ENCODE data around the gene SHC2.

DNA sequence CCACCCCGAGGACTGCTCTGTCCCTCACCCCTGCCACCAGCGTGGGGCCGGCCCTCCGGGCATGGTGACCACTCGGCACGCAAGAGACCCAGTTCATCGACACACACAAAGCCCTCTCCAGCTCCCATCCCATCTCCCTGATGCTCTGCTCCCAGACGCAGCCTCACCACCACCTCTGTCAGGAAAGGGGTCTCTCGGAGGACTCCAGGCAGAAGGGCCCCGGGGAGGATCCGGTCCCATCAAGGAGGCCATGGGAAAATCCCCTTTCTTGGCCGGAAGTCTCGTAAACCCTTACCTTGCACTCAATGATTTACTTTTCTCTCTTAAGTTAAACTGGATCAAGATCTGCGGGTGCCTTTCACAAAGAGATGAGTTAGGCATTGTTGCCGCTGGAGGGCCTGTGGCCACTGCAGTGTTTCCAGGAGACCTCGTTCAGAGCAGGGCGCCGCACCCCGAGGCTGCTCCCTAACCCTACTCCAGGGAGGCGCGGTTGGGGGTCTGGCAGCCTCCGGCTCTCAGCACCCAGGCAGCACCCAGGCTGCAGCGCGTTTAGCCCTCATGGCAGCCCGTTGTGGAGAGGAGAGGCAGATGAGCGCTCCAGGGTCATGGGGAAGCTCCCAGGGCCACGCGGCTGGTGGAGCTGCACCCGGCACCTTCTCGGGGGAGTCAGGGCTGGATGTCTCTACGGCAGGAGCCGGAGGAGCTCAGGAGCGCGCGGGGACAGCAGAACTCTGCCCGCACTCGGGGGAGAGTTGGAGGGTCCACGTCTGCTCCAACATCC, 82.8 kb downstream of the SHC2 start:
- TF ChIP-seq, protein P1, sequence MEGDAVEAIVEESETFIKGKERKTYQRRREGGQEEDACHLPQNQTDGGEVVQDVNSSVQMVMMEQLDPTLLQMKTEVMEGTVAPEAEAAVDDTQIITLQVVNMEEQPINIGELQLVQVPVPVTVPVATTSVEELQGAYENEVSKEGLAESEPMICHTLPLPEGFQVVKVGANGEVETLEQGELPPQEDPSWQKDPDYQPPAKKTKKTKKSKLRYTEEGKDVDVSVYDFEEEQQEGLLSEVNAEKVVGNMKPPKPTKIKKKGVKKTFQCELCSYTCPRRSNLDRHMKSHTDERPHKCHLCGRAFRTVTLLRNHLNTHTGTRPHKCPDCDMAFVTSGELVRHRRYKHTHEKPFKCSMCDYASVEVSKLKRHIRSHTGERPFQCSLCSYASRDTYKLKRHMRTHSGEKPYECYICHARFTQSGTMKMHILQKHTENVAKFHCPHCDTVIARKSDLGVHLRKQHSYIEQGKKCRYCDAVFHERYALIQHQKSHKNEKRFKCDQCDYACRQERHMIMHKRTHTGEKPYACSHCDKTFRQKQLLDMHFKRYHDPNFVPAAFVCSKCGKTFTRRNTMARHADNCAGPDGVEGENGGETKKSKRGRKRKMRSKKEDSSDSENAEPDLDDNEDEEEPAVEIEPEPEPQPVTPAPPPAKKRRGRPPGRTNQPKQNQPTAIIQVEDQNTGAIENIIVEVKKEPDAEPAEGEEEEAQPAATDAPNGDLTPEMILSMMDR (IDR thresholded peaks at IDR 0.05; ENCODE audit: low read length): no peak
- no peak for TF ChIP-seq EZH2 (IDR thresholded peaks at IDR 0.05; ENCODE audit: borderline replicate concordance, low read length)
